HepG2 (cell line): Measurements from ENCODE around the gene P4HTM. TPM values are rescaled to one million over a fixed set of nuclear protein-coding genes. Genes with fewer than 3 reads are reported as not detected.

ENCODE experiments used
- BCL6 ChIP-seq: IDR thresholded peaks from 2 replicates; pipeline ENCODE4 v1.6.1; 2016; ENCODE audit warnings: missing genetic modification reagents, missing compliant biosample characterization
- CCAR2 ChIP-seq: fragments of 200-400 bp; formaldehyde crosslinking; optimal IDR thresholded peaks from 2 replicates; pipeline ENCODE3; 2018; ENCODE audit warnings: low read depth, mild to moderate bottlenecking, low read length, moderate library complexity
- CCDC6 ChIP-seq: sonication (generic); formaldehyde crosslinking; IDR thresholded peaks from 2 replicates; pipeline ENCODE4 v1.8.1; 2022; ENCODE audit warnings: mild to moderate bottlenecking, missing genetic modification reagents, moderate library complexity
- CREB1 ChIP-seq, 2 experiments: fragments of 450-650 bp in 1 of 2; IDR thresholded peaks; 2 replicates each; pipeline ENCODE4 v1.6.1; 2016 to 2017; ENCODE audit warnings: control low read depth in 1 of 2, mild to moderate bottlenecking in 1 of 2, missing compliant biosample characterization in 1 of 2, missing genetic modification characterization in 1 of 2
- CSRNP2 ChIP-seq: sonication (generic); formaldehyde crosslinking; conservative IDR thresholded peaks from 2 replicates; pipeline ENCODE4 v1.8.0; 2022; ENCODE audit warnings: low read depth, missing genetic modification reagents
- HIVEP1 ChIP-seq: sonication (generic); formaldehyde crosslinking; IDR thresholded peaks from 2 replicates; pipeline ENCODE4 v1.4.0; 2020; ENCODE audit warnings: mild to moderate bottlenecking, missing genetic modification reagents
- IRX3 ChIP-seq: sonication (generic); formaldehyde crosslinking; IDR thresholded peaks from 2 replicates; pipeline ENCODE4 v1.8.1; 2023; ENCODE audit warnings: mild to moderate bottlenecking, low read depth, missing genetic modification reagents, borderline replicate concordance
- KLF6 ChIP-seq: IDR thresholded peaks from 2 replicates; pipeline ENCODE4 v1.8.0; 2016; ENCODE audit warnings: missing biosample characterization, missing genetic modification reagents
- MAF1 ChIP-seq: sonication (generic); formaldehyde crosslinking; IDR thresholded peaks from 2 replicates; pipeline ENCODE4 v1.5.0; 2020; ENCODE audit warnings: missing genetic modification reagents, borderline replicate concordance
- NCOR1 ChIP-seq: fragments of 200-600 bp; sonication (generic); IDR thresholded peaks from 2 replicates; pipeline ENCODE4 v1.7.0; 2017; ENCODE audit warnings: antibody characterized with exemption, low read length, borderline replicate concordance
- NFKB2 ChIP-seq: sonication (generic); formaldehyde crosslinking; IDR thresholded peaks from 2 replicates; pipeline ENCODE4 v1.4.0; 2020; ENCODE audit warnings: missing genetic modification reagents, borderline replicate concordance
- POLR2A ChIP-seq, 2 experiments: IDR thresholded peaks; 2 replicates each; pipeline ENCODE4 v1.6.1; 2011; ENCODE audit warnings: low read depth in 2 of 2, low read length in 2 of 2, mild to moderate bottlenecking in 1 of 2, moderate library complexity in 1 of 2; ENCODE audit not compliant: insufficient read depth in 1 of 2
- PRDM10 ChIP-seq: sonication (generic); formaldehyde crosslinking; IDR thresholded peaks from 2 replicates; pipeline ENCODE4 v1.4.0; 2020; ENCODE audit warnings: low read depth, missing genetic modification reagents
- TCF12 ChIP-seq, 2 experiments: fragments of 450-650 bp in 1 of 2; sonication (generic) in 1 of 2; formaldehyde crosslinking in 1 of 2; IDR thresholded peaks; 2 replicates each; pipeline versions ENCODE4 v1.6.1 to v1.8.0; 2017 to 2022; ENCODE audit warnings: antibody characterized with exemption in 1 of 2, mild to moderate bottlenecking in 1 of 2, missing genetic modification reagents in 1 of 2, moderate library complexity in 1 of 2
- TEAD3 ChIP-seq: optimal IDR thresholded peaks from 2 replicates; pipeline ENCODE3; 2016; ENCODE audit warnings: borderline replicate concordance
- ZBTB1 ChIP-seq: sonication (generic); formaldehyde crosslinking; IDR thresholded peaks from 2 replicates; pipeline ENCODE4 v1.4.0; 2020; ENCODE audit warnings: missing genetic modification reagents, borderline replicate concordance
- ZNF253 ChIP-seq: sonication (generic); formaldehyde crosslinking; IDR thresholded peaks from 2 replicates; pipeline ENCODE4 v1.8.0; 2022; ENCODE audit warnings: mild to moderate bottlenecking, missing genetic modification reagents, borderline replicate concordance
- ZNF44 ChIP-seq: sonication (generic); formaldehyde crosslinking; IDR thresholded peaks from 2 replicates; pipeline ENCODE4 v1.5.1; 2020; ENCODE audit warnings: mild to moderate bottlenecking, missing genetic modification reagents
- ZNF572 ChIP-seq: sonication (generic); formaldehyde crosslinking; IDR thresholded peaks from 2 replicates; pipeline ENCODE4 v1.5.1; 2020; ENCODE audit warnings: mild to moderate bottlenecking, missing genetic modification reagents
- ZNF616 ChIP-seq: sonication (generic); formaldehyde crosslinking; IDR thresholded peaks from 2 replicates; pipeline ENCODE4 v1.5.0; 2020; ENCODE audit warnings: low read depth, mild to moderate bottlenecking, missing genetic modification reagents
- ZNF674 ChIP-seq: sonication (generic); formaldehyde crosslinking; IDR thresholded peaks from 2 replicates; pipeline ENCODE4 v1.5.0; 2020; ENCODE audit warnings: low read depth, mild to moderate bottlenecking, missing genetic modification reagents
- polyA plus RNA-seq, 8 experiments: library from polyadenylated mRNA; depleted of rRNA in 3 of 8; stranded (reverse) in 7 of 8; unstranded in 1 of 8; fragments of >200 nt; fragmentation: Illumina TruSeq in 4 of 8; extraction: Trizol in 4 of 8; gene quantifications; 2 replicates each; pipeline versions ENCODE4 v1.2.1 to v1.2.3, GENCODE V29; 2011 to 2016; ENCODE audit warnings: low read depth in 4 of 8, missing spikeins in 1 of 8, mixed read lengths in 1 of 8; ENCODE audit not compliant: insufficient read depth in 1 of 8
- total RNA-seq, 5 experiments: library from RNA; depleted of rRNA; stranded (reverse); fragments of >200 nt; fragmentation: Illumina TruSeq; extraction: Trizol; gene quantifications; 2 replicates each; pipeline ENCODE4 v1.2.3, GENCODE V29; 2016; ENCODE audit warnings: low read depth in 1 of 5
- TF ChIP-seq, protein P1 (sequence below): sonication (generic); formaldehyde crosslinking; IDR thresholded peaks from 2 replicates; pipeline ENCODE4 v1.4.0; 2020; ENCODE audit warnings: missing genetic modification reagents
- TF ChIP-seq, protein P2 (sequence below): IDR thresholded peaks from 2 replicates; pipeline ENCODE4 v1.6.1; 2016; ENCODE audit warnings: low read depth, borderline replicate concordance

The P4HTM gene
- total and polyA plus RNA-seq, 2 of the 13 experiments (the other 11 are each of a cell fraction or from before 2014, with no cell fraction given): 0.01 TPM; not detected in 1

- TF ChIP-seq CSRNP2 (CRISPR knock-in tag) (no peak), CREB1 (IDR thresholded peaks at IDR 0.05) (peak; percentile 76), CREB1 (CRISPR knock-in tag; IDR thresholded peaks at IDR 0.05) (peak; percentile 78), ZNF616 (CRISPR knock-in tag) (no peak; the same call in 1 of the 2 replicates), ZNF674 (CRISPR knock-in tag) (no peak), ZBTB1 (CRISPR knock-in tag) (no peak), ZNF572 (CRISPR knock-in tag) (peak; percentile 3; the same call in 1 of the 2 replicates), BCL6 (CRISPR knock-in tag) (0 out of 2 replicates have a peak, but pooled peaks have one; percentile 56), IRX3 (0 out of 2 replicates have a peak, but pooled peaks have one; percentile 75), MAF1 (CRISPR knock-in tag) (no peak), ZNF44 (CRISPR knock-in tag) (no peak), TEAD3 (no peak), NCOR1 (no peak), HIVEP1 (CRISPR knock-in tag) (no peak), CCAR2 (no peak), NFKB2 (CRISPR knock-in tag) (peak; percentile 67; the same call in 1 of the 2 replicates), CCDC6 (no peak), PRDM10 (CRISPR knock-in tag) (peak; percentile 26; the same call in 1 of the 2 replicates), TCF12 (IDR thresholded peaks at IDR 0.05) (no peak), TCF12 (CRISPR knock-in tag; IDR thresholded peaks at IDR 0.05) (no peak), KLF6 (CRISPR knock-in tag) (peak; percentile 83), ZNF253 (CRISPR knock-in tag) (no peak), POLR2A (IDR thresholded peaks at IDR 0.05; ENCODE audit: insufficient read depth in 1 of 2, low read depth in 2 of 2, low read length in 2 of 2) (peak in 1 of 2 experiments; percentile 100; a peak in 2 of 4 replicates)
- TF ChIP-seq, protein P1, sequence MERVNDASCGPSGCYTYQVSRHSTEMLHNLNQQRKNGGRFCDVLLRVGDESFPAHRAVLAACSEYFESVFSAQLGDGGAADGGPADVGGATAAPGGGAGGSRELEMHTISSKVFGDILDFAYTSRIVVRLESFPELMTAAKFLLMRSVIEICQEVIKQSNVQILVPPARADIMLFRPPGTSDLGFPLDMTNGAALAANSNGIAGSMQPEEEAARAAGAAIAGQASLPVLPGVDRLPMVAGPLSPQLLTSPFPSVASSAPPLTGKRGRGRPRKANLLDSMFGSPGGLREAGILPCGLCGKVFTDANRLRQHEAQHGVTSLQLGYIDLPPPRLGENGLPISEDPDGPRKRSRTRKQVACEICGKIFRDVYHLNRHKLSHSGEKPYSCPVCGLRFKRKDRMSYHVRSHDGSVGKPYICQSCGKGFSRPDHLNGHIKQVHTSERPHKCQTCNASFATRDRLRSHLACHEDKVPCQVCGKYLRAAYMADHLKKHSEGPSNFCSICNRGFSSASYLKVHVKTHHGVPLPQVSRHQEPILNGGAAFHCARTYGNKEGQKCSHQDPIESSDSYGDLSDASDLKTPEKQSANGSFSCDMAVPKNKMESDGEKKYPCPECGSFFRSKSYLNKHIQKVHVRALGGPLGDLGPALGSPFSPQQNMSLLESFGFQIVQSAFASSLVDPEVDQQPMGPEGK (CRISPR knock-in tag): no peak
- TF ChIP-seq, protein P2, sequence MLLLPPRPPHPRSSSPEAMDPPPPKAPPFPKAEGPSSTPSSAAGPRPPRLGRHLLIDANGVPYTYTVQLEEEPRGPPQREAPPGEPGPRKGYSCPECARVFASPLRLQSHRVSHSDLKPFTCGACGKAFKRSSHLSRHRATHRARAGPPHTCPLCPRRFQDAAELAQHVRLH: peak; percentile 82
These were observed 31.3 kb downstream of the P4HTM start (continued) for GRCh38 chr3:49021213-49021812.
